NCI-H2227 (cell line): ENCODE results near the gene AMACR.
"Not testable (repeated sequence)": the region's sequence is repeated elsewhere in the genome, so short reads cannot be mapped to it uniquely, and the experiment has no call there.

Experiments
- DNase-seq: peaks from one replicate; lab custom pipeline; 2025; ENCODE audit not compliant: unreplicated experiment; lab: John Stamatoyannopoulos, UW

AMACR gene

GRCh38 chr5:34037726-34038125, 29.9 kb upstream of the AMACR start:
- no peak for DNase-seq

- no peak for DNase-seq
Measured at GRCh38 chr5:34035756-34036155, 27.9 kb upstream of the AMACR start.

GRCh38 chr5:34034534-34035327, 26.9 kb upstream of the AMACR start:
- no peak for DNase-seq

GRCh38 chr5:34031966-34032365, 24.1 kb upstream of the AMACR start:
- DNase-seq: no peak

- DNase-seq: no peak
Measured at GRCh38 chr5:34031117-34031516, 23.3 kb upstream of the AMACR start.

- DNase-seq: not testable (repeated sequence)
Measured at GRCh38 chr5:34030585-34030984, 22.7 kb upstream of the AMACR start.

GRCh38 chr5:34030048-34030447, 22.2 kb upstream of the AMACR start:
- DNase-seq: no peak

- DNase-seq: no peak
Measured at GRCh38 chr5:34028349-34028748, 20.5 kb upstream of the AMACR start.

- DNase-seq: no peak
Measured at GRCh38 chr5:34026089-34026761, 18.4 kb upstream of the AMACR start.

GRCh38 chr5:34022121-34022705, 14.4 kb upstream of the AMACR start:
- no peak for DNase-seq

GRCh38 chr5:34021334-34021733, 13.5 kb upstream of the AMACR start:
- no peak for DNase-seq

- no peak for DNase-seq
Measured at GRCh38 chr5:34020726-34021125, 12.9 kb upstream of the AMACR start.

GRCh38 chr5:34017254-34017653, 9.4 kb upstream of the AMACR start:
- DNase-seq: no peak

GRCh38 chr5:34016750-34017149, 8.9 kb upstream of the AMACR start:
- DNase-seq: no peak

- no peak for DNase-seq
Measured at GRCh38 chr5:34016222-34016621, 8.4 kb upstream of the AMACR start.

GRCh38 chr5:34015120-34015822, 7.4 kb upstream of the AMACR start:
- no peak for DNase-seq

- DNase-seq: no peak
Measured at GRCh38 chr5:34014626-34015025, 6.8 kb upstream of the AMACR start.

GRCh38 chr5:34013547-34013946, 5.7 kb upstream of the AMACR start:
- no peak for DNase-seq

- no peak for DNase-seq
Measured at GRCh38 chr5:34012791-34013190, 4.9 kb upstream of the AMACR start.

GRCh38 chr5:34011536-34011935, 3.7 kb upstream of the AMACR start:
- no peak for DNase-seq

GRCh38 chr5:34010146-34010545, 2.3 kb upstream of the AMACR start:
- not testable (repeated sequence) for DNase-seq

- no peak for DNase-seq
Measured at GRCh38 chr5:34009610-34010009, 1.8 kb upstream of the AMACR start.
